ENCODE measurements around the gene XPNPEP2.

DNA sequence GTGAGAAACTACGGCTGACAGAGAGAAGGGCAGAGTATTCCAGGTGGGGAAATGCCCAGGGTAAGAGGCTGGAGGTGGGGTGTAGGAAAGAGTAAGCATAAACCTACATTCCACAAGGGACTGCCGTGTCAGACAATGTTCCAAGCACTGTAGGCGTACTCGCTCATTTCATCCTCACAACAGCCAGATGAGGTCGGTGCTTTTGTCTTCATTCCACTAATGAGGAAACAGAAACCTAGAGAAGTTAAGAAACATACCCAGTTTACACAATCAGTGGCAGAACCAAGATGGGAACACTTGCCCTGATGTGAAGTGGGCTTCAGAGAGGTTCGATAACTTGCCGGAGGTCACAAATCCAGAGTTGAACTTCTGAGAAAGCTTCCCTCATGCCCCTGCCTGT lies 45.6 kb downstream of the XPNPEP2 start:
- TF ChIP-seq CTCF (IDR thresholded peaks at IDR 0.05) (no peak), POLR2A (IDR thresholded peaks at IDR 0.05) (no peak)
